ENCODE measurements around the gene NKX1-1. TPM values are rescaled to one million over a fixed set of nuclear protein-coding genes. Genes with fewer than 3 reads are reported as not detected.

The NKX1-1 gene
- total RNA-seq, 4 donors from 2014 or later: not detected

DNA sequence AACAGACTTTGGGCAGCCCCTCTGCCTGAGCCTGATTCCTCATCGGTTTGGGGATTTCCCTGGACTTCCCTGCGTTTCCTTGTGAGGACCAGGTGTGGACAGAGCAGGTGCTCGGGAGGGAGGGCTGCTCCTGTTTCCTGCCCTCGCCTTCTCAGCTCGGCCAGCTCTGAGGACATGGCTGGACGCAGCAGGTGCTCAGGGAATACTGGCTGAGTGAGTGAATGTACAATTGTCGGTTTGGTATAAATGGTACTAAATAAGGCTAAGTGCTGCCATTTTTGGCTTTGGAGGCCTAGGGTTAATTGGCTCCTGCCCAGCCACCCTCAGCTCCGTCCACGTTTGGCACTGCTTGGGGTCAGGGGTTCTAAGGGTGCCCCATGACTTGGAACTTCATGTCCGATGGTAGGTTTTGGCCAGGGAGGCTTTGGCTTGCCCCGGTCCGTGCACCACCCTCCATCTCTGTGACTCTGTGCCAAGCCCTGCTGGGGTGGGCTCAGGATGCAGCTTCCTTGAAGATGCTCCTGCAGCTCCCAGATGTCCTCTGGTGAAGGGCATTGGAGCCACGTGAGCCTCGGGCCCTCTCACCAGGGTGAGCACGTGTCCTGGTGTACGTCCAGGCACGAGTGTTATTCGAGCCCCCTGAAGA is 45.0 kb upstream of the NKX1-1 start:
- no peak for ATAC-seq

DNA sequence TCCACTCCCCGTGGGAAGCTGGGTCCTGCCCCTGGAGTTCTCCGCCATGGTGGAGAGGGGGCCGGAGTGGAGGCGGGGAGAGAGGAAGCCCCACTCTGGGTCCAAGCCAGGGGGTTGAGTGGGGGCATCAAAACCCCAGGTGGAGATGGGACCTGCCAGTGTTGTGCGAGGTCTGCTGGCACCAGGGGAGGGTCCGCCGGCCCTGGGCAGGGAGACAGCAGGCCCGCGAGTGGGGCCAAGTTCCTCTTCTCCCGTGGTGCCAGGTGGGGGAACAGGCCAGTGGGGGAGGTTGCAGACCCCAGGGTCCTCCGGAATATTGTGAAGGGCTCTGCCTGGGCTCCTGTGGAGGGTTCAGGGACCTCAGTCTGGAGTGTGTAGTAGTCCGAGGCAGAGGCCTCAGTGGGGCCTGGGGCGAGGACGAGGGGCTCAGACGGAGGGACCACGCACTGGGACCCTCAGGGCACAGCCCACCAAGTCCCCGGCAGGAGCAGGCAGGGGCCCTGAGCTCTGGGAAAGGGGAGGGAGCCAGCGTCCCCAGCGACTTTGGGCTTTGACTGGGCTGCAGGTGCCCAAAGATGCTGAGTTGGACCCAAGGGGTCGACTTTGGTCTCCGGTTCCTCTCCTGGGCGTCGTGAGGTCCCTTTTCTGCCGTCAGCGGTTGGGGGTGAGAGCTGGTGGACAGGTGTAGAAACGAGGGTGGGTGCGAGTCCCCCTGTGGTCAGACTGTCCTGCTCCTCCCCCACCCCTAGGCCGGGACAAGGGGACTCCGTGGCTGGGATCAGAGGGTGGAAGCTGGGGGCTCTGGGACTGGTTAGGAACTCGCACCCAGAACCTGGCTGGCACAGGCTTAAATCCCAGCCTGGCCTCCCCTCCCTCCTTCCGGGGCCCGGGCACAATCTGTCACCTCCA is 43.8 kb upstream of the NKX1-1 start:
- 74 to 80% methylated on average over 1 to 3 of the region's 32 CpGs for WGBS, 2 donors (ENCODE audit: low coverage in 1 of 2)
- peaks cover 67% of the 10 kb centered on the region for H3K27me3 ChIP-seq
- H3K9me3 ChIP-seq: no peaks in the 10 kb centered on the region
- H3K27ac ChIP-seq: no peak overlapping the region
- H3K36me3 ChIP-seq: no peaks in the 10 kb centered on the region
- H3K4me3 ChIP-seq: no peak overlapping the region
- TF ChIP-seq POLR2AphosphoS5 (IDR thresholded peaks at IDR 0.05) (no peak), POLR2A (IDR thresholded peaks at IDR 0.05) (no peak), CTCF (IDR thresholded peaks at IDR 0.05) (no peak), EP300 (IDR thresholded peaks at IDR 0.05) (no peak)
- no peak for ATAC-seq
- H3K4me1 ChIP-seq: no peaks in the 10 kb centered on the region

More for the DNA sequence above, 45.0 kb upstream of the NKX1-1 start:
- Histone ChIP-seq H3K9me3 (no peaks in the 10 kb centered on the region), H3K4me3 (no peak overlapping the region), H3K36me3 (no peaks in the 10 kb centered on the region), H3K4me1 (no peaks in the 10 kb centered on the region), H3K27ac (no peak overlapping the region), H3K27me3 (peaks cover 63% of the 10 kb centered on the region)
- 83% methylated on average over 6 of the region's 18 CpGs for WGBS, 2 donors (ENCODE audit: low coverage in 1 of 2)
- TF ChIP-seq POLR2AphosphoS5 (IDR thresholded peaks at IDR 0.05) (no peak), EP300 (IDR thresholded peaks at IDR 0.05) (no peak), CTCF (IDR thresholded peaks at IDR 0.05) (no peak)

GRCh38 chr4:1449475-1449832 is 43.2 kb upstream of the NKX1-1 start:
- Histone ChIP-seq H3K4me1 (no peaks in the 10 kb centered on the region), H3K9me3 (no peaks in the 10 kb centered on the region), H3K27ac (no peak overlapping the region), H3K4me3 (no peak overlapping the region), H3K27me3 (peaks cover 72% of the 10 kb centered on the region), H3K36me3 (no peaks in the 10 kb centered on the region)
- 45 to 50% methylated on average over 5 to 6 of the region's 12 CpGs for WGBS, 2 donors (ENCODE audit: low coverage in 1 of 2)
- ATAC-seq: no peak
- no peak for TF ChIP-seq POLR2AphosphoS5 (IDR thresholded peaks at IDR 0.05)
- TF ChIP-seq CTCF (IDR thresholded peaks at IDR 0.05): no peak
- no peak for TF ChIP-seq EP300 (IDR thresholded peaks at IDR 0.05)
- TF ChIP-seq POLR2A (IDR thresholded peaks at IDR 0.05): no peak

DNA sequence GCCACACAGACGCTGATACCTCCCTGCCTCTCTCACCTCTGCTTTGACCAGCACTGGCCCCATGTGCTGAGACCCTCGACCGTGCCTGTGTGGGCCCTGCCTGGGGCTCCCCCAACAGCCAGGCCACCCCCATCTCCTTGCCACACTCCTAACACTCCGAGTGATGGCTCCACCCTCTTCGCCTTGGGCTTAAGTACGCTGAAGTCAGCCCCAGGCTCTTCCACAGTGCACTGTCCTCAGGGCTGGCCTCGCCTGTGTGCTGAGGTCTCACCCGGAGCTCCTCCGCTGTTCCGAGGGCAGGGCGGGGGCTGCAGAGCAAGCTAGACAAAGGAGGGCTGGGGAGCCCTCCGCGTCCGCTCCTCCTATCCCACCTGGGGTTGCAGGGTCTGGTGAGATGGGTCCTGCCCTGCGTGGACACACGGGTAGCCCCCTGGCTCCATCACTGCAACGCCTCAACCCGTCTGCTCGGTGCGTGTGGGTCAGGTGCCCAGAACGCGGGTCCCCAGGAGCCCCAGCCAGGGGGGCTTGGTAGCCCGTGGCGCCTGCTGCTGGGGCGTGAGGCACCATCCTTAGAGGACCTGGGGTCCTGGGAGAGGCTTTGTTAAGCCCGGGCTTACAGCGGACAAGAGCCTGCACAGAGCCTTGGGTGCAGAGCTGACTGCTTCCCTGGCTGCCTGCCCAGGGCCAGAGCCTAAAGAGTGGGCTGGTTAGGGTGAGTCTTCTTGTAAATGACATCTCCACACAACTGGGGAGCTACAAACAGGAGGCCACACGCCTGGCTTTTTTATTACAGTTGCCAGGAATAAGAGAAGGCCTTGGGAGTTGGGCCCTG is 42.6 kb upstream of the NKX1-1 start:
- H3K9me3 ChIP-seq: no peaks in the 10 kb centered on the region
- no peaks in the 10 kb centered on the region for H3K36me3 ChIP-seq
- H3K27me3 ChIP-seq: peaks cover 79% of the 10 kb centered on the region
- no peak for ATAC-seq
- no peaks in the 10 kb centered on the region for H3K4me1 ChIP-seq
- H3K4me3 ChIP-seq: no peak overlapping the region
- H3K27ac ChIP-seq: no peak overlapping the region
- 40% methylated on average over 6 of the region's 28 CpGs; no CpG with 5 or more reads in 1 of the 2 donors for WGBS, 2 donors (ENCODE audit: low coverage in 1 of 2)
- TF ChIP-seq EP300 (IDR thresholded peaks at IDR 0.05) (no peak), POLR2AphosphoS5 (IDR thresholded peaks at IDR 0.05) (no peak), POLR2A (IDR thresholded peaks at IDR 0.05) (no peak), CTCF (IDR thresholded peaks at IDR 0.05) (no peak)

All from gastroesophageal sphincter (tissue), 4 donors.